Measurements from ENCODE around the gene CACHD1. TPM values are rescaled to one million over a fixed set of nuclear protein-coding genes. Genes with fewer than 3 reads are reported as not detected.

The CACHD1 gene
- total and polyA plus RNA-seq, 2 of the 8 experiments (the other 6 are each of a cell fraction or from before 2014, with no cell fraction given) = 22.2 to 42.5 TPM

DNA sequence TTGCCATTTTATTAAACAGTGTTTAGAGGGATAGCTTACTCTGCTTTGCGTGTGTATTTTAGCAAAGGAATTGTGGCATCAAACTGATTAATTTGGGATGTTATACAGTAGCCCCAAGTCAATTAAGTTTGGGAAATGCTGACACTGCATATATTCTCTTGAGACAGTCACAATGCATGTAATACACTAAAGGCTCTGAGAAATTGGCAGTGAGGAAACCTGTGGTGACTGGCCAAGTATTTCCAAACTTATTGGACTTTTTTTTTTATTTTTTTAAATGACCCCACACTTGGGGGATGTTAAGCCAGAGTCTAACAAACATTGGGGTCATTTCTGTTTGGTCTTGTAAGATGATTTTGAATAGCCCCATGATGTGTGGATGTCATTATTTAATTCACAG, 207.6 kb downstream of the CACHD1 start:
- H2BK12ac ChIP-seq (ENCODE audit: low read depth, low read length) = no peak overlapping the region
- 96% methylated on average over 1 of the region's 1 CpG; no CpG with 5 or more reads in 1 of the 2 experiments for WGBS, 2 experiments (ENCODE audit: extremely low coverage in 1 of 2, insufficient coverage in 1 of 2, insufficient read length in 1 of 2, insufficient replicate concordance in 2 of 2, low coverage in 1 of 2, low lambda C conversion rate in 2 of 2, missing lambda C conversion rate in 1 of 2)
- no peak overlapping the region for H2BK5ac ChIP-seq (ENCODE audit: low read depth, low read length)
- no peaks in the 10 kb centered on the region for H3K79me1 ChIP-seq (ENCODE audit: low read depth, low read length)
- H4K20me1 ChIP-seq (replicated peaks in 1 of 2; ENCODE audit: control insufficient read depth in 1 of 2, insufficient read depth in 2 of 2, low read length in 2 of 2) = peaks cover 2 to 4% of the 10 kb centered on the region in 2 experiments
- H3K79me2 ChIP-seq (ENCODE audit: control insufficient read depth in 1 of 2, insufficient read depth in 2 of 2, low read length in 2 of 2) = no peaks in the 10 kb centered on the region
- no peak overlapping the region for H4K91ac ChIP-seq (replicated peaks; ENCODE audit: insufficient read length, low read length)
- no peaks in the 10 kb centered on the region for H3K23me2 ChIP-seq (ENCODE audit: low read depth, low read length)
- H3K4ac ChIP-seq (replicated peaks; ENCODE audit: insufficient read length, low read depth, low read length) = no peak overlapping the region
- H3K4me1 ChIP-seq (replicated peaks in 1 of 4; ENCODE audit: control insufficient read depth in 3 of 4, insufficient read depth in 4 of 4, low read length in 3 of 4) = no peaks in the 10 kb centered on the region
- no peak overlapping the region for H3K27ac ChIP-seq (ENCODE audit: low read depth, low read length)
- no peak for DNase-seq (ENCODE audit: low read depth in 1 of 2, low spot score in 2 of 2)
- no peak overlapping the region for H3K56ac ChIP-seq (replicated peaks; ENCODE audit: insufficient read length, low read depth, low read length)
- H3K9me3 ChIP-seq (ENCODE audit: insufficient read depth in 2 of 2, low read depth in 1 of 2, low read length in 1 of 2) = no peaks in the 10 kb centered on the region
- TF ChIP-seq CHD1 (IDR thresholded peaks at IDR 0.05; ENCODE audit: low read depth, low read length) (no peak), BRCA1 (IDR thresholded peaks at IDR 0.05; ENCODE audit: low read depth, low read length) (no peak), SP2 (IDR thresholded peaks at IDR 0.05; ENCODE audit: low read length) (no peak), SP1 (IDR thresholded peaks at IDR 0.05; ENCODE audit: low read depth, low read length) (no peak), MAFK (IDR thresholded peaks at IDR 0.05; ENCODE audit: low read depth, low read length) (peak; percentile 94)
- no peak overlapping the region for H2BK15ac ChIP-seq (ENCODE audit: low read length)
- no peak overlapping the region for H4K8ac ChIP-seq (ENCODE audit: extremely low read depth, insufficient read depth, low read length)
- no peaks in the 10 kb centered on the region for H3K27me3 ChIP-seq (replicated peaks in 1 of 4; ENCODE audit: control insufficient read depth in 3 of 4, extremely low read depth in 1 of 4, insufficient read depth in 3 of 4, low read length in 3 of 4)
- H4K5ac ChIP-seq (ENCODE audit: insufficient read length, low read depth, low read length) = no peak overlapping the region
- H2AK5ac ChIP-seq (ENCODE audit: low read depth, low read length) = no peak overlapping the region
- ChIA-PET CTCF (ENCODE audit: partially characterized antibody) (interaction anchor here (0.7 to 5.0 kb wide), 15 partner anchors 8 to 300 kb away, joined by 3 to 72 read pairs (median 4); no protein-coding TSS in a partner anchor), POLR2A (ENCODE audit: partially characterized antibody) (no interaction called here)
- no peak overlapping the region for H2BK20ac ChIP-seq (ENCODE audit: low read length)
- H3K4me2 ChIP-seq (ENCODE audit: insufficient read depth in 1 of 2, low read depth in 2 of 2, low read length in 2 of 2) = no peak overlapping the region
- no peak overlapping the region for H3K4me3 ChIP-seq (ENCODE audit: extremely low read depth in 1 of 4, insufficient read depth in 2 of 4, low read depth in 3 of 4, low read length in 4 of 4)
- H3K23ac ChIP-seq (ENCODE audit: insufficient read length) = no peak overlapping the region
- H3K14ac ChIP-seq (ENCODE audit: insufficient read length) = no peak overlapping the region
- no peak overlapping the region for H3K18ac ChIP-seq (ENCODE audit: extremely low read depth, low read length)
- H3K9ac ChIP-seq (replicated peaks in 1 of 4; ENCODE audit: extremely low read depth in 1 of 4, low read depth in 3 of 4, low read length in 3 of 4) = no peak overlapping the region
- no peak overlapping the region for H2BK120ac ChIP-seq (replicated peaks; ENCODE audit: low read depth, low read length)
- peaks cover 34 to 97% (median 79%) of the 10 kb centered on the region in 4 experiments for H3K36me3 ChIP-seq (ENCODE audit: control insufficient read depth in 2 of 4, insufficient read depth in 4 of 4, low read length in 3 of 4)
- no peak overlapping the region for H2AFZ ChIP-seq (ENCODE audit: low read length)
- no peak for FAIRE-seq

All from H1 (cell line).